Neutrophil (primary cell): ENCODE measurements around the gene TPH1.

Source experiments
- H3K27ac ChIP-seq: fragments of 200-600 bp; sonication (generic); 2 replicates; pipeline ENCODE4 v1.5.1; 2016; ENCODE audit warnings: mild to moderate bottlenecking, moderate library complexity
- H3K27me3 ChIP-seq: fragments of 200-600 bp; sonication (generic); 2 replicates; pipeline ENCODE4 v1.6.0; 2016; ENCODE audit warnings: mild to moderate bottlenecking
- H3K36me3 ChIP-seq: fragments of 200-600 bp; sonication (generic); 2 replicates; pipeline ENCODE4 v1.5.1; 2017
- H3K4me1 ChIP-seq, 2 experiments: fragments of 200-600 bp in 1 of 2; sonication (generic) in 1 of 2; 1 replicate in 1 of 2; 2 replicates in 1 of 2; pipeline versions ENCODE4 v1.5.1 to v1.6.1; 2013 to 2016; ENCODE audit warnings: low read depth in 1 of 2, low read length in 1 of 2, mild to moderate bottlenecking in 1 of 2, moderate library complexity in 1 of 2; ENCODE audit not compliant: control insufficient read depth in 1 of 2, insufficient read depth in 1 of 2
- H3K4me3 ChIP-seq, 2 experiments: fragments of 200-600 bp in 1 of 2; sonication (generic) in 1 of 2; 1 replicate in 1 of 2; 2 replicates in 1 of 2; pipeline ENCODE4 v1.5.1; 2013 to 2016; ENCODE audit warnings: low read depth in 1 of 2, low read length in 1 of 2, mild to moderate bottlenecking in 1 of 2, moderate library complexity in 1 of 2
- H3K9me3 ChIP-seq: fragments of 200-600 bp; sonication (generic); 2 replicates; pipeline ENCODE4 v1.5.1; 2016
- CTCF ChIP-seq: fragments of 200-600 bp; sonication (generic); IDR thresholded peaks from 2 replicates; pipeline ENCODE4 v1.5.1; 2016; ENCODE audit warnings: antibody characterized with exemption

The TPH1 gene

GRCh38 chr11:18081551-18081950, 35.5 kb upstream of the TPH1 start:
- Histone ChIP-seq H3K9me3 (no peaks in the 10 kb centered on the region), H3K36me3 (no peaks in the 10 kb centered on the region), H3K27me3 (no peaks in the 10 kb centered on the region), H3K4me3 (no peak overlapping the region), H3K27ac (no peak overlapping the region), H3K4me1 (peaks cover 10 to 11% of the 10 kb centered on the region in 2 experiments)
- no peak for TF ChIP-seq CTCF

GRCh38 chr11:18080451-18080850, 34.4 kb upstream of the TPH1 start:
- TF ChIP-seq CTCF, result no peak
- H3K9me3 ChIP-seq, result no peaks in the 10 kb centered on the region
- no peaks in the 10 kb centered on the region for H3K27me3 ChIP-seq
- no peak overlapping the region for H3K27ac ChIP-seq
- H3K4me3 ChIP-seq, result no peak overlapping the region
- no peaks in the 10 kb centered on the region for H3K36me3 ChIP-seq
- peaks cover 10 to 11% of the 10 kb centered on the region in 2 experiments for H3K4me1 ChIP-seq

GRCh38 chr11:18078909-18079308, 32.8 kb upstream of the TPH1 start:
- Histone ChIP-seq H3K27ac (no peak overlapping the region), H3K4me3 (no peak overlapping the region), H3K4me1 (peaks cover 10 to 11% of the 10 kb centered on the region in 2 experiments), H3K27me3 (no peaks in the 10 kb centered on the region), H3K9me3 (no peaks in the 10 kb centered on the region), H3K36me3 (no peaks in the 10 kb centered on the region)
- TF ChIP-seq CTCF, result no peak

- Histone ChIP-seq H3K36me3 (no peaks in the 10 kb centered on the region), H3K4me1 (no peaks in the 10 kb centered on the region), H3K4me3 (no peak overlapping the region), H3K9me3 (no peaks in the 10 kb centered on the region), H3K27me3 (no peaks in the 10 kb centered on the region), H3K27ac (no peak overlapping the region)
- TF ChIP-seq CTCF, result no peak
Measured at GRCh38 chr11:18075444-18075843, 29.4 kb upstream of the TPH1 start.

GRCh38 chr11:18071098-18071705, 25.1 kb upstream of the TPH1 start:
- Histone ChIP-seq H3K4me1 (no peaks in the 10 kb centered on the region), H3K36me3 (no peaks in the 10 kb centered on the region), H3K27ac (no peak overlapping the region), H3K4me3 (no peak overlapping the region), H3K27me3 (no peaks in the 10 kb centered on the region), H3K9me3 (no peaks in the 10 kb centered on the region)
- no peak for TF ChIP-seq CTCF
